Activated T-cell treated with anti-CD3 and anti-CD28 coated beads for 4 hours (primary cell): ENCODE data around the gene NXF2.
"Not testable (repeated sequence)": the region's sequence is repeated elsewhere in the genome, so short reads cannot be mapped to it uniquely, and the experiment has no call there.

ENCODE experiments used
- DNase-seq: peaks from one replicate; pipeline ENCODE4 v3.0.0-alpha.2; 2020

The NXF2 gene, protein sequence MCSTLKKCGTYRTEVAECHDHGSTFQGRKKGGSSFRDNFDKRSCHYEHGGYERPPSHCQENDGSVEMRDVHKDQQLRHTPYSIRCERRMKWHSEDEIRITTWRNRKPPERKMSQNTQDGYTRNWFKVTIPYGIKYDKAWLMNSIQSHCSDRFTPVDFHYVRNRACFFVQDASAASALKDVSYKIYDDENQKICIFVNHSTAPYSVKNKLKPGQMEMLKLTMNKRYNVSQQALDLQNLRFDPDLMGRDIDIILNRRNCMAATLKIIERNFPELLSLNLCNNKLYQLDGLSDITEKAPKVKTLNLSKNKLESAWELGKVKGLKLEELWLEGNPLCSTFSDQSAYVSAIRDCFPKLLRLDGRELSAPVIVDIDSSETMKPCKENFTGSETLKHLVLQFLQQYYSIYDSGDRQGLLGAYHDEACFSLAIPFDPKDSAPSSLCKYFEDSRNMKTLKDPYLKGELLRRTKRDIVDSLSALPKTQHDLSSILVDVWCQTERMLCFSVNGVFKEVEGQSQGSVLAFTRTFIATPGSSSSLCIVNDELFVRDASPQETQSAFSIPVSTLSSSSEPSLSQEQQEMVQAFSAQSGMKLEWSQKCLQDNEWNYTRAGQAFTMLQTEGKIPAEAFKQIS

DNA sequence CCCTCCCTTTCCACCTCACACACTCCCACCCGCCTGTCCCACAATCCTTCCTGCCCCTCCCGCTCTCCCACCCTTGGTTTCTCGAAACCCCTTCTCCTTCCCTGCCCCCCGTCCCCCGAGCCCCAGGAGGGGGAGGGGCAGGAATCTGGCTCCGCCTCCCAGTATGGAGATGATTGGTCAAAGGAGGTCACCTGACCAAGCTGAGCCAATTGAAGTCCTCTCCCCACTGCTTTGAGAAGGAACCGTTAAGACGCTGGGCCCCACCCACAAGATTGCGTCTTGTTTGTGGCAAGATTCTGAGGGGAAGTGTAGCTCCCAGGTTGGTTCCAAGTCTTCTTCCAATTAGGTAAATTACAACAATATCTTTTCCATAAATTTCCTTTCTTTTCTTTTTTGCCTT is at the start of gene NXF2:
Gene NXF2 (plus strand): TSS at position 275 of the 400 bp plus-strand sequence. CDS start 59,912 bp downstream, outside the sequence.
- DNase-seq = not testable (repeated sequence)

DNA sequence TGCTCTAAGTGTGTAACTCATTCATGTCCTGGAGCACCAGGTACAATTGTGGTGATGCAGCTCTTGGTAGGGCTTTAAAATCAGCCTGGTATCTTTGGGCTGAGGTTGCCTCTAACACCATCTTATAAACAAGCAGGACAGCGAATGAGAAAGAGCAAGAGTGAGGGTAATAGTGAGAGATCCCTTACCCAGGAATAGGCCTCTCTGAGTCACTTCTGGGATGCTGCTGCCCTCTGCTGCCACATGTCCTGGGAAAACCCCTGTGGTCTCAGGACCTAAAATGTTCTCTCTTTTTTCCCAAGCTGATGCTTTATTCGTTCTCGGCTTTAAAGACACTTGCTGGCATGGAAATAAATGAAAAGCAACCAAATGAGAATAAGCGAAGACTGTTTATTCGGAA is 39.0 kb upstream of the NXF2 start:
- DNase-seq = not testable (repeated sequence)

DNA sequence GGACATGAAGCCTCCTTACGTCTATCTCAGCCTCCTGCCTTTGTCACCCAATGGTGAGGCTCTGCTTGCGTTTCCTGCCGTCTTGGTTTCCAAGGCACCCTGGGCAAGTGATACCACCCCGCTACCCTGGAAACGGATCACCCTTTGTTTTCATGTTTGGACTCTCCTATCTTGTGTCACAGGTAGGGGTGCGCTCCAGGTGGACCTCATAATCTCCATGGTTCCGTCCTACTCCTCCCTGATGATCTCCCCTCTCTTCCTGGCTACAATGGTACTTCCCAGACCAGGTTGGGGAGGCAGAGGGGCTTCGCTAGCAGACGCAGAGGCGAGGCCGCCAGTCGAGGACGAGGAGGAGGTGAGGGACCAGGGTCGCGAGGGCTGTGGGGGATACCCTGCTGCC is 32.0 kb upstream of the NXF2 start, which contains the start of gene TCP11X1:
Gene TCP11X1 (plus strand): TSS at position 316 of the 400 bp plus-strand sequence.
- DNase-seq = not testable (repeated sequence)

DNA sequence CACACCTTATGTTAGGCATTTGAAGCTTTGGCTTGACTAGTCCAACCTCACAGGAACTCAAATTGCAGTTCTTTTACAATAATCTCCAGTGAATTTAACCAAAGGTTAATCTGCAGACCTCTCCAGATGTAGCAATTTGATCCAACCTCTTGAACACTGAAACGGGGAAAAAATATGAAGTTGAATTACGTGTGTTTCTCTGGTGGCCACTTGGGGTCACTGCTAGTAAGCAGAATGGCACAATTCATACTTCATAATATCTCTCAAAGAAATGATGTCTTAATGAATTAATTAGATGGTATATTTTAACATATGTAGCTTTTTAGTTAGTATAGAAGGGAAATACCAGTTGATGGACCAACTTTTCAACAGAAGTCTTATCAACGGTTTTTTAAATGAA is 30.5 kb upstream of the NXF2 start:
- DNase-seq = not testable (repeated sequence)

DNA sequence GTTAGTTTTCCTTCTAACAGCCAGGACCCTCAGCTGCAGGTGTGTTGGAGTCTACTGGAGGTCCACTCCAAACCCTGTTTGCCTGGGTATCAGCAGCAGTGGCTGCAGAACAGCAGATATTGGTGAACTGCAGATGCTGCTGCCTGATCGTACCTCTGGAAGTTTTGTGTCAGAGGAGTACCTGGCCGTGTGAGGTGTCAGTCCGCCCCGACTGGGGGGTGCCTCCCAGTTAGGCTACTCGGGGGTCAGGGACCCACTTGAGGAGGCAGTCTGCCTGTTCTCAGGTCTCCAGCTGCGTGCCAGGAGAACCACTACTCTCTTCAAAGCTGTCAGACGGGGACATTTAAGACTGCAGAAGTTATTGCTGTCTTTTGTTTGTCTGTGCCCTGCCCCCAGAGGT is 11.3 kb upstream of the NXF2 start:
- DNase-seq = not testable (repeated sequence)

DNA sequence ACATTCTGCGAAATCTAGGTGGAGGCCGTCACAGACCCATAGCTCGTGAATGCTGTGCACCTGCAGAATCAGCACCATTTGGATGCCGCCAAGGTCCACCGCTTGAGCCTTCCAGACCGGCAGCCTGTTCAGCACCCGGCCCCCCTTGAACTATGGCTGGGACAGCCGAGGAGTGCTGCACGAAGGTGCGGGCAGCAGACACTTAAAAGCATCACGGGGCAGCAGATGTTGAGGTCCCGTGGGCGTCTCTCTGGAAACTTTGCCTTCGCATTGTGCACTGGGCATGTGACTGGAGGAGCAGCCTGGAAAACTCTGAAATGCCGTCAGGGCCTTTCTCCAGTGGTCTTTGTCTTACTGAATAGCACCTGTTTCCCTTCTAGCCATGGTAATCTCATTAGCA is 6.7 kb upstream of the NXF2 start:
- not testable (repeated sequence) for DNase-seq

DNA sequence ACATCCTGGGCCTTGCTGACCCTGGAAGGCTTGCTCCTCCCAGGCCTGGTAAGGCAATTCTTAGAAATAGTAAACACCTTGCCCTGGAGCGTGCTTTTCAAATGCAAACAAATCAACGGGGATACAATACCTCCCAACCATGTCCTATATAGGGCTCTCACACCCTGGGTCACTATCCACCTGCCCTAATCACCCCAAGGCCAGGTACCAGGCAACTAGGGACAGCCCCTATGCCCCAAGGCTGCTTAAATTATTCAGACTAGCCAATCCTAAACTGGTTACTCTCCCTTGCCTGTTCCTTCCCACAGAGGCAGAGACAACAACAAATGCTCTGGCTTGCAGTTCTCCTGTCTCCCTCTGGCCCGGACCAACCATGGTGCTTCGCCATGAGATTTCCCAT is 25.3 kb downstream of the NXF2 start:
- not testable (repeated sequence) for DNase-seq

DNA sequence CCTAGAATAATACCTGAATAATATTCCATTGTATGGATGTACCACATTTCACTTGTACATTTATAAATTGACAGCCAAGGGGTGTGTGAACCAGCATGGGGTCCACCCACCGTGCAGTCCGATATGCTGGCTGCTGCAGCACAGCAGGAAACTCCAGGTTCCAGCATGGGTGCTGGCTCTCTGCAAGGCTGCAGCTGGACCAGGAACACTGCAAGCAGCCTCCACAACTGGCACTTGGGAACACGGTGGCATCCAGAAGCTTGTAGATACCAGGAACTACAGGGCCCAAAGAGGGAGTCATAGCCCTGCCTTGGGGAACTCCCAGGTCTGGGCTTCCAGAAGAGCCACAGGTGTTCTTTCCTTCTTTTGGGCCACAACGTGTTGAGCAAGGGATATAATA is 91.2 kb downstream of the NXF2 start:
- DNase-seq = no peak

DNA sequence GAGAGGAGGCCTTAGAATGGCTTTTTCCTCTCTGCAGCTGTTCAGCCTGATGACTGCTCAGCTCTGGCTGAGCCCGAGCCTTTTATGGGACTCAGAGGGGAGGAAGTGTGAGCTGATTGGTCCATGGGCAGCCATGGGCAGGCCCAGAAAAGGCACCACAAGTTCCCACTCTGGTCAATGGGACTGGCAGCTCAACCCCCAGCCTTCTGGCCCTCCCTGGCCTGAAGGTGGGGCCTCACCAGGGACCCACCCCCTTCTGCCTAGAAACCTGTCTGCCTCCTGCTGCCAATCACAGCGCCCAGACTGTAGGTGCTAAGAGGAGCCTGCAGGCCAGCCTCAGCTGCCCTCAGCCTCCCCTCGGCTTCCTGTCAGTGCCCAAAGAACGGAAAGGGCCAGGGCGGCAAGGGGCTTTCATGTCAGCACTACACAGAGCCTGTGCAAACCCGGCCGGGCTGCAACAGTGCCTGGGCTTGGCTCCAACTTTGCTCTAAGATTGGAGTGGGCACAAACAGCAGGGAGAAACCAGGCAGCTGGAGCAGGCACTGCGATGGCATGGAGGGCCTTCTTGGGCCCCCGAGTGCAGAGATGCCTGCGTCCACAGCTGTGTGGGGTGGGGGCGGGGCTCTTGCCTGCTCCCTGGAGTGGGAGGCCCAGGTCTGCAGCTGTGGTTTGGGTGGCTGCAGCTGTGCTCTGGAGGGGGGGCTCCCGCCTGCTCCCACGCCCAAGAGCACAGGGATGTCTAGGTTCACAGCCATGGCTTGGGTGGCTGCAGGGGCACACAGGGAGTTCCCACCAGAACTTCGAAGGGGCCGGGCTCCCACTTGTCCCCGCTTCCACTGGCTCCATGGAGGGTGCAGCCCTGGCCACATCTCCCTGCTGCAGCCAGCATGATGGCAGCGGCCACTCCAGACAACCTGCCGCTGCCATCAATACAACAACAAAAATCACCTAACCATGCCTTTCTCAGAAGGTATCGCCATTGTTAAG is 92.6 kb downstream of the NXF2 start:
- DNase-seq = no peak

DNA sequence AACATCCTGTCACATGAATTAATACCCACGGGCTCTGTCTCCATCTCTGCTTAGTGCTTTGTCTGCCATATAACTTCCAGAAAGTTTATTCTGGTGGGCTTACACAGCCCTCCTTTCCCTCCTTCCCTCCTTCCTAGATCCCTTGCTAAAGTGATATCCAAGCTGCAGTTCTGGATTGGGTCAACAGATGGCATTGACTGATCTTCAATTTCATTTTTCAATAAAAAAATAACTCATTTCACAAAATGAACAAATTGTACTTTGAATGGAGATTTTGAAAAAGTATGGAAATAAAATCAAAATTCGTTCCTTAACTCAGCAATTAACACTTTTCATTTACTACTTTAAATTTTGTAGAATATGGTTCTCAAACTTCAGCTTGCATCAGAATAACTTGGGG is 94.9 kb downstream of the NXF2 start:
- no peak for DNase-seq

DNA sequence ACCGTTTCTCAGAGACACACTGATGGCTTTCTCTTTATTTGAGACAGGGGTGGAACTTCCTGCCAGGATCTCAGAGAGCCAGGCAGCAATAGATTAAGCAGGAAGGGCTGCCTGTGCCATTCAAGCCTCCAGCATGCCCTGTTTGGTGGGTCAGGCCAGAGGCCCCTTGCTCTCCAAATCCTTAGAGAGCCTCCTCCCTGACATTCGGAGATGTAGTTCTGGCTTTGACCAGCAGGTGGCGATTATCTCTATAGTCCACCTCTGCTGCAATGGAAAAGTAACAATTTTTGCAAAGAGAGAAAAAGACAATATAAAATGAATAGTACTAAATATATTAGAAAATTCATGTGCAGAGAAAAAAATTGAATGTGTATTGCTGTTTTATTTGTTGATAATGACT is 98.9 kb downstream of the NXF2 start:
- peak; percentile 50 for DNase-seq
